Astrocyte (in vitro differentiated cells and primary cell): ENCODE results near the gene HBS1L.

Experiments
- EZH2 ChIP-seq: IDR thresholded peaks from 2 replicates; pipeline ENCODE4 v1.6.1; 2012; ENCODE audit warnings: mild to moderate bottlenecking, low read length, inconsistent platforms; ENCODE audit not compliant: insufficient read depth
- TF ChIP-seq, protein P1 (sequence below): IDR thresholded peaks from 2 replicates; pipeline ENCODE4 v1.5.1; 2011; ENCODE audit warnings: low read depth, mild to moderate bottlenecking, inconsistent platforms, low read length, moderate library complexity; ENCODE audit not compliant: insufficient read depth

GRCh38 chr6:135071541-135071940 lies 16.9 kb upstream of the HBS1L start:
- TF ChIP-seq, protein P1, sequence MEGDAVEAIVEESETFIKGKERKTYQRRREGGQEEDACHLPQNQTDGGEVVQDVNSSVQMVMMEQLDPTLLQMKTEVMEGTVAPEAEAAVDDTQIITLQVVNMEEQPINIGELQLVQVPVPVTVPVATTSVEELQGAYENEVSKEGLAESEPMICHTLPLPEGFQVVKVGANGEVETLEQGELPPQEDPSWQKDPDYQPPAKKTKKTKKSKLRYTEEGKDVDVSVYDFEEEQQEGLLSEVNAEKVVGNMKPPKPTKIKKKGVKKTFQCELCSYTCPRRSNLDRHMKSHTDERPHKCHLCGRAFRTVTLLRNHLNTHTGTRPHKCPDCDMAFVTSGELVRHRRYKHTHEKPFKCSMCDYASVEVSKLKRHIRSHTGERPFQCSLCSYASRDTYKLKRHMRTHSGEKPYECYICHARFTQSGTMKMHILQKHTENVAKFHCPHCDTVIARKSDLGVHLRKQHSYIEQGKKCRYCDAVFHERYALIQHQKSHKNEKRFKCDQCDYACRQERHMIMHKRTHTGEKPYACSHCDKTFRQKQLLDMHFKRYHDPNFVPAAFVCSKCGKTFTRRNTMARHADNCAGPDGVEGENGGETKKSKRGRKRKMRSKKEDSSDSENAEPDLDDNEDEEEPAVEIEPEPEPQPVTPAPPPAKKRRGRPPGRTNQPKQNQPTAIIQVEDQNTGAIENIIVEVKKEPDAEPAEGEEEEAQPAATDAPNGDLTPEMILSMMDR, result no peak
- TF ChIP-seq EZH2, result no peak
